MM.1S (cell line): ENCODE data around the gene MRPL2.

ENCODE experiments used
- CTCF ChIP-seq: fragments of 300-600 bp; sonication (generic); IDR thresholded peaks from 2 replicates; pipeline ENCODE4 v1.5.1; 2016; ENCODE audit warnings: antibody characterized with exemption, low read length, mixed read lengths
- EZH2 ChIP-seq: fragments of 300-600 bp; sonication (generic); optimal IDR thresholded peaks from 2 replicates; pipeline ENCODE3; 2017; ENCODE audit warnings: low read depth, mild to moderate bottlenecking, antibody characterized with exemption, low read length, mixed read lengths
- EZH2phosphoT487 ChIP-seq: fragments of 300-600 bp; sonication (generic); IDR thresholded peaks from 2 replicates; pipeline ENCODE4 v1.6.1; 2018; ENCODE audit warnings: antibody characterized with exemption, low read length

GRCh38 chr6:43097502-43097901, 38.3 kb upstream of the MRPL2 start:
- TF ChIP-seq CTCF: no peak
- no peak for TF ChIP-seq EZH2phosphoT487
- TF ChIP-seq EZH2: no peak
